ENCODE measurements around the gene OR5K3. TPM values are rescaled to one million over a fixed set of nuclear protein-coding genes. Genes with fewer than 3 reads are reported as not detected.

Gene OR5K3
- total RNA-seq, 2 experiments from 2014 or later = not detected

DNA sequence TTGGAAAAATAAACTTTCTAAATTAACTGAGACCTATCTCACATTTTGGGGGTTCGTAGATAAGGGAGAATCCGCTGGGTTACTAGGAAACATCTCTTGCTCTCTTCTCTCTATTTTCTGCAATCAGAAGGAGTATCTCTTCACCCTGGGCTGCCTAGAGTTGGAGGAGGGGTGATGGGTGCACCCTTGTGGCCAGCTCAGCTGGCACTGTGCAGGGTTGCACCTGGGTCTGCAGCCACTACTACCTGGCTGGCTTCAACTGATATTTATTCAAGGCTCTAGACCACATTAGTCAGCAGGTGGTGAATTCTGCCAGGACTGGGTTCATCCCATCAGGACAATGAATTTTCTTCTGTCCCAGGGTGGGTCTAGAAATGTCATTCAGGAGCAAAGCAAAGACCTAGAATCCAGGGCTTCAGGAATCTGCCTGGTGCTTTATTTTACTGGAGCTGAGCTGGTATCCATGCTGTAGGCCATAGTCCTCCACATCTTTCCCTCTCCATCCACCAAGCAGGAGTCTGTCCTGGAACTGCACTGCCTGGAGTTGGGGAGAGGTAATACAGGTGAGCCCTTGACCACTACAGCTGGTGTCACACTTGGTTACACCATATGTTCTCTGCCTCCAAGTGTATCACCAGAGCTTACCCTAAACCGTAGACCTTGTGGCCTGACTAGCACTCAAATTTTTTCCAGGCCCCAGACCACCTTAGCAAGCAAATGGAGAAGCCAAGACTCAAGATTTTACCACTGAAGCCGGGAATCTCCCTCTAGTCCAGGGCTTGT is 22.8 kb upstream of the OR5K3 start:
- ChIA-PET POLR2A (no interaction called here), CTCF (no interaction called here)
- Mint-ChIP-seq H3K4me3 (no peak overlapping the region), H3K27me3 (no peaks in the 10 kb centered on the region), H3K4me1 (ENCODE audit: low read depth) (no peaks in the 10 kb centered on the region), H3K27ac (no peak overlapping the region), H3K36me3 (ENCODE audit: low read depth) (no peaks in the 10 kb centered on the region), H3K9me3 (peaks cover 1% of the 10 kb centered on the region)
- intact Hi-C loops (cut with micrococcal nuclease) = no loop called here
- TF ChIP-seq, protein P1, sequence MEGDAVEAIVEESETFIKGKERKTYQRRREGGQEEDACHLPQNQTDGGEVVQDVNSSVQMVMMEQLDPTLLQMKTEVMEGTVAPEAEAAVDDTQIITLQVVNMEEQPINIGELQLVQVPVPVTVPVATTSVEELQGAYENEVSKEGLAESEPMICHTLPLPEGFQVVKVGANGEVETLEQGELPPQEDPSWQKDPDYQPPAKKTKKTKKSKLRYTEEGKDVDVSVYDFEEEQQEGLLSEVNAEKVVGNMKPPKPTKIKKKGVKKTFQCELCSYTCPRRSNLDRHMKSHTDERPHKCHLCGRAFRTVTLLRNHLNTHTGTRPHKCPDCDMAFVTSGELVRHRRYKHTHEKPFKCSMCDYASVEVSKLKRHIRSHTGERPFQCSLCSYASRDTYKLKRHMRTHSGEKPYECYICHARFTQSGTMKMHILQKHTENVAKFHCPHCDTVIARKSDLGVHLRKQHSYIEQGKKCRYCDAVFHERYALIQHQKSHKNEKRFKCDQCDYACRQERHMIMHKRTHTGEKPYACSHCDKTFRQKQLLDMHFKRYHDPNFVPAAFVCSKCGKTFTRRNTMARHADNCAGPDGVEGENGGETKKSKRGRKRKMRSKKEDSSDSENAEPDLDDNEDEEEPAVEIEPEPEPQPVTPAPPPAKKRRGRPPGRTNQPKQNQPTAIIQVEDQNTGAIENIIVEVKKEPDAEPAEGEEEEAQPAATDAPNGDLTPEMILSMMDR (IDR thresholded peaks at IDR 0.05) = no peak
- DNase-seq (no peak), ATAC-seq (no peak)

DNA sequence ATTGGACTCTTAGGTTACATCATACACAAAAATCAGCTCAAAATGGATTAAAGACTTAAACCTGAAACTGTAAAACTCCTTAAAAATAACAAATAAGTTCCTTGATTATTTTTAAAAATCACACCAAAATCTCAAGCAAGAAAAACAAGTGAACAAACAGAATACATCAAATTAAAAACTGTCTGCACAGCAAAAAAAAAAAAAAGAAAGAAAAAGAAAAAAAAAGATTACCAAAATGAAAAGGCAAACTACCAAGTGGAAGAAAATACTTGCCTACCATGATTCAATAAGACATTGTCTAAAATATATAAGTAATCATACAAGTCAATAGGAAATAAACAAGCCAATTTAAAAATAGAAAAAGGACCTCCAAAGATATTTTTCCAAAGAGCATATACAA is 19.3 kb upstream of the OR5K3 start:
- ChIA-PET POLR2A (no interaction called here), CTCF (no interaction called here)
- no peaks in the 10 kb centered on the region for H3K36me3 Mint-ChIP-seq (ENCODE audit: low read depth)
- H3K27me3 Mint-ChIP-seq = no peaks in the 10 kb centered on the region
- H3K27ac Mint-ChIP-seq = no peak overlapping the region
- ATAC-seq (no peak), DNase-seq (no peak)
- no peak overlapping the region for H3K4me3 Mint-ChIP-seq
- H3K9me3 Mint-ChIP-seq = no peaks in the 10 kb centered on the region
- H3K4me1 Mint-ChIP-seq (ENCODE audit: low read depth) = no peaks in the 10 kb centered on the region
- TF ChIP-seq, protein P1 (IDR thresholded peaks at IDR 0.05) = no peak
- intact Hi-C loops (cut with micrococcal nuclease) = no loop called here

DNA sequence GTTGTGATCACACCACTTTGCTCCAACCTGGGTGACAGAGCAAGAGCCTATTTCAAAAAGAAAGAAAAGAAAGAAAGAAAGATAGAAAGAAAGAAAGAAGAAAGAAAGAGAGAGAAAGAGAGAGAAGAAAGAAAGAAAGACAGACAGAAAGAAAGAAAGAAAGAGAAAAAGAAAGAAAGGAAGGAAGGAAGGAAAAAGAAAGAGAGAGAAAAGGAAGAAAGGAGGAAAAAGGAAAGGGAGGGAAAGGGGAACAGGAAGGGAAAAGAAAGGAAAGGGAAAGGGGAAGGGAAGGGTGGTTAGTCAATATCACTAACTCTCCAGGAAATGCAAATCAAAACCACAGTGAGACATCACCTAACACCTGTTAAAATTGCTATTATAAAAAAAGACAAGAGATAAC is 18.6 kb upstream of the OR5K3 start:
- TF ChIP-seq, protein P1 (IDR thresholded peaks at IDR 0.05) = no peak
- H3K36me3 Mint-ChIP-seq (ENCODE audit: low read depth) = no peaks in the 10 kb centered on the region
- no peak for DNase-seq
- ChIA-PET CTCF (no interaction called here), POLR2A (no interaction called here)
- ATAC-seq = no peak
- no peak overlapping the region for H3K4me3 Mint-ChIP-seq
- no peak overlapping the region for H3K27ac Mint-ChIP-seq
- H3K4me1 Mint-ChIP-seq (ENCODE audit: low read depth) = no peaks in the 10 kb centered on the region
- intact Hi-C loops (cut with micrococcal nuclease) = no loop called here
- H3K9me3 Mint-ChIP-seq = no peaks in the 10 kb centered on the region
- no peaks in the 10 kb centered on the region for H3K27me3 Mint-ChIP-seq

DNA sequence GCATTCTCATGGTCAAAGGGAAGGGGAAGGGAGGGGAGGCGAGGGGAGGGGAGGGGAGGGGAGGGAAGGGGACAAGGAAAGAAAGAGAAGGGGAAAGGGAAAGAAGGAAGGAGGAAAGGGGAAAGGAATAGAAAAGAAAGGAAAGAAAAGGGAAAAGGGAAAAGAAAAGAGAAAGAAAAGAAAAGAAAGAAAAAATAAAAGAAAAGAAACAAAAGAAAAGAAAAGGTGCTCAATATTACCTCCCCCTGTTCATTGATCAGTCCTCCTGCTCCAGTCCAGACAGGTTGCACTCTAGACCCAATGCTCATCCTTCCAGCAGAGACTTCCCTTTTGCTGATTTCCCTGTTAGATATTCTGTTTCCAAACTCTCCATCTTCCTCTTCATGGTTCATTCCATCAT is 18.0 kb upstream of the OR5K3 start:
- no peak for ATAC-seq
- intact Hi-C loops (cut with micrococcal nuclease) = no loop called here
- Mint-ChIP-seq H3K9me3 (no peaks in the 10 kb centered on the region), H3K27ac (no peak overlapping the region), H3K4me3 (no peak overlapping the region), H3K4me1 (ENCODE audit: low read depth) (no peaks in the 10 kb centered on the region), H3K36me3 (ENCODE audit: low read depth) (no peaks in the 10 kb centered on the region), H3K27me3 (no peaks in the 10 kb centered on the region)
- CTCF ChIA-PET = no interaction called here
- POLR2A ChIA-PET = no interaction called here
- TF ChIP-seq, protein P1 (IDR thresholded peaks at IDR 0.05) = no peak
- no peak for DNase-seq

DNA sequence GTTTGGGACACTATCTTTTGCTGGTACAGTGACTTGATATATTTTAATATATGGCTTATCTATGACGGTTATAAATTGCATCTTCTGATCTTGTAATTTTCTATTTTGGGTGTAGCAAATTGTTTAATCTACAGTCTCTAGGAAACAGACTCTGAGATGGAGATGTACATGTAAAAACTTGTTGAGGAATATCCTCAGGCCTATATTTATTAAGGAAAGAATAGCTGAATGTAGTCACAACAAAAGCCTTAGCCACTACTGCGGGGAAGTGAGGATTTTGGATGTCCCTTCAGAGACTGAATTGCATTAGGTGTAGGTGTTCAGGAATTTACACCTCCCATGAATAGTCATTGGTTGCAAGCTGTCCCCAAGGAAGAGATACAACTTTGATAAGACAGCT is 13.8 kb upstream of the OR5K3 start:
- CTCF ChIA-PET = no interaction called here
- no peaks in the 10 kb centered on the region for H3K9me3 Mint-ChIP-seq
- H3K4me1 Mint-ChIP-seq (ENCODE audit: low read depth) = no peaks in the 10 kb centered on the region
- no peaks in the 10 kb centered on the region for H3K36me3 Mint-ChIP-seq (ENCODE audit: low read depth)
- DNase-seq (no peak), ATAC-seq (no peak)
- no peak overlapping the region for H3K27ac Mint-ChIP-seq
- POLR2A ChIA-PET = no interaction called here
- intact Hi-C loops (cut with micrococcal nuclease) = no loop called here
- TF ChIP-seq, protein P1 (IDR thresholded peaks at IDR 0.05) = no peak
- H3K27me3 Mint-ChIP-seq = no peaks in the 10 kb centered on the region
- H3K4me3 Mint-ChIP-seq = no peak overlapping the region

Data from activated CD8-positive, alpha-beta T cell treated with anti-CD3 and anti-CD28 coated beads for 36 hours (primary cell).